Right lobe of liver (tissue), 4 donors: ENCODE measurements around the gene C5orf46.

ENCODE experiments used
- CTCF ChIP-seq, 4 donors: fragments of 200-600 bp in 3 of 4; fragments of 450-650 bp in 1 of 4; IDR thresholded peaks; one replicate each; pipeline versions ENCODE4 v1.5.1 to v1.8.0; 2016 to 2022; ENCODE audit warnings: antibody characterized with exemption in 4 of 4, mild to moderate bottlenecking in 2 of 4
- POLR2A ChIP-seq: fragments of 450-650 bp; IDR thresholded peaks from one replicate; pipeline ENCODE4 v1.6.1; 2017; ENCODE audit warnings: antibody characterized with exemption, mild to moderate bottlenecking
- donor health status: DM: no; HTN: no; CAD: no.
- donor health status: DM: no; HTN: no; CAD: no.
- donor health status: DM: no; HTN: yes; CAD: no.

GRCh38 chr5:147874910-147875367 is 31.4 kb downstream of the C5orf46 start:
- TF ChIP-seq POLR2A: no peak
- no peak for TF ChIP-seq CTCF (IDR thresholded peaks at IDR 0.05)
